T-helper 22 cell (primary cell): ENCODE measurements around the gene ZNF385D.

Experiments used
- DNase-seq: peaks from one replicate; pipeline ENCODE4 v3.0.0-alpha.2; 2020; ENCODE audit warnings: low read depth

Gene ZNF385D

GRCh38 chr3:21670386-21670785, 80.6 kb downstream of the ZNF385D start:
- DNase-seq: no peak

- no peak for DNase-seq
These were observed 83.0 kb downstream of the ZNF385D start for GRCh38 chr3:21668012-21668411.

DNA sequence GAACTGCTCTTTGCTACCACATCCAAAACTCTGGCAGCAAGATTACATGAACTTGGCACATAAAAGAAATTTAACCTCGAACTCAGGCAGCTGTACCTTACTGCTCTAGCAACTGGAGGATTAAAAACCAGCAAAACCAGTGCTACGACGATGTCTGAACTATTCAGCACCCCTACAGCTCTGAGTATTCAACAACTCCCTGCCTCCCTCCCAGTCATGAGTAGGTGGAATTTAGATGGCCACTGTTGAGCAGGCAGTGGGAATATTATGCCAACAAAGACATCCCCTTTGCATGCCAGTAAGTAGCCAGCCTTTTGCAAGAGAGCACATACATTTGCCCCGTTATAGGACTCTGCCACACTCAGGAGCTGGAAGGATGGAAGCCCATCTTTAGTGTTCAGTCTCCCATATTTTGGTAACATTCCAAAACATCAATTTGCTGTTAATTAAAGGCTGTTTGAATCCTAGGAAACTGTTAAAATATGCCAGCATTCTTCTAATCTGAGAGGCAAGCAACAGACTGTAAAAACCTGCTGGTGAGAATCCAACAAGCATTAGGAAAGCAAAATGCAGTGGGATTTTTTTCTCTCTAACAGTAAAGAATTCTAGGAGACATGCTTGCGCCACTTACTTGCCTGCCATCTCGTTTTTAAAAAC, 85.4 kb downstream of the ZNF385D start:
- no peak for DNase-seq

DNA sequence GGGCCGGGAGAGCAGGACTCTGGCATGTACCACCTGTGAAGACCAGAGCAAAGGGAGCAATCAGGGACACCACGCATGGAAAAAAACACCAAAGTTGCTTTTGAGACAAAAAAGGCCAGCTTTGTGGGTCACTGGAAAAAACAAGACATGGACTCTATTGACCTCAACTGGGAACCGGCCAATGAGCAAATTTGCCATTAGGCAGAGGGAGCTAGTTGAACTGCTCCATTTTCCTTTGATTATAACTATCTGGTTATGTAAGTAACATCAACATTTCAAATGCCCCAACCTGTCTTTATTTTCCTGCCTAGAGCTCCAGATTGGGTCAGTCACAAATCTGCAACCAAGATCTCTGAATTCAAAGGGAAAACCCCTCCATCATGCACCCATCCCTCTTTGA, 86.0 kb downstream of the ZNF385D start:
- no peak for DNase-seq

- DNase-seq: no peak
These were observed 88.6 kb downstream of the ZNF385D start for GRCh38 chr3:21662403-21662802.

DNA sequence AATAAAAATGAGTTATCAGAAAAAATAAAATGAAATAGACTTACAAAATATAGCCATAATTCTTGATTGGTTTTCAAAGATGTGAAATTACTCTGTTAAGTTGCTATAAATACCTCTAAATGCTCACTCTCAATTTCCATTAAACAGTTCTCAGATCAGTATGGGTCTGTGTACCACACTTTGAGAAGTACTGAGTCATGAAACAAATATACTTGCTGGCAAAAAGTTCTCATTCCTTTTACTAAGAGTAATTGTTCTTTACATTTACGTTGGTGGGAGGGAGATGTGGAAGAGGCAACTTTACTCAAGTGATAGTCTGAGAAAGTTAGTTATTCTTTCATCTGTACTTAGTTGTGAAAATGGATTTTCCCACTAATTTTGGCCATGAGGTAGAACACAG, 96.3 kb downstream of the ZNF385D start:
- DNase-seq: no peak

DNA sequence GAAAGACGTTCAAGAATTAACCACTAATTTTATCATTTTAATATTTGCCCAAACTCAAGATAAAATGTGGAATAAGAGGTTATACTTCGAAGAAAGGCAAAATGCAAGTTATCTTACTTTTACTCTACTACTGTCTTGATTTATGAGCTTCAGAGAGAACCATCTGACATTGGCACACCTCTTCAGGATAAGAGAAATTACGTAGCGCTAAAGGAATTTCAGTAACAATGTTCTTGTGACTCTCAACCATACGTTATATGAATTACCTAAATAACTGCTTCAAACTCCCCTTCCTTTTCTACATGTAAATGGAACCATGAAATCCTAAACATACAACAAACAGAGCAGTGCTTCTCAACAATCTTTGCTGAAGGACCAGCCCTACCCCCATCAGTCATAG, 96.8 kb downstream of the ZNF385D start:
- no peak for DNase-seq

GRCh38 chr3:21649519-21649918, 101.5 kb downstream of the ZNF385D start:
- DNase-seq: no peak

DNA sequence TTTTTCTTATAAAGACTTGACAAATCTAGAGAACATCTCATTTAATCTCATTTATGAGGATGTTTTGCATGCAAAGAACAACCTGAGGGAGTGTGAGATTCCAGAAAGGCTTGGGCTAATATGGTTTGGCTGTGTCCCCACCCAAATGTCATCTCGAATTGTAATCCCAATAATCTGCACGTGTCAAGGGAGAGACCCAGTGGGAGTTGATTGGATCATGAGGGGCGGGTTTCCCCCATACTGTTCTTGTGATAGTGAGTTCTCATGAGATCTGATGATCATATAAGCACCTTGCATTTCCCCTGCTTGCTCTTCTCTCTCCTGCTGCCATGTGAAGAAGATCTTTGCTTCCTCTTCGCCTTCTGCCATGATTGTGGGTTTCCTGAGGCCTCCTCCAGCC, 103.0 kb downstream of the ZNF385D start:
- DNase-seq: no peak

DNA sequence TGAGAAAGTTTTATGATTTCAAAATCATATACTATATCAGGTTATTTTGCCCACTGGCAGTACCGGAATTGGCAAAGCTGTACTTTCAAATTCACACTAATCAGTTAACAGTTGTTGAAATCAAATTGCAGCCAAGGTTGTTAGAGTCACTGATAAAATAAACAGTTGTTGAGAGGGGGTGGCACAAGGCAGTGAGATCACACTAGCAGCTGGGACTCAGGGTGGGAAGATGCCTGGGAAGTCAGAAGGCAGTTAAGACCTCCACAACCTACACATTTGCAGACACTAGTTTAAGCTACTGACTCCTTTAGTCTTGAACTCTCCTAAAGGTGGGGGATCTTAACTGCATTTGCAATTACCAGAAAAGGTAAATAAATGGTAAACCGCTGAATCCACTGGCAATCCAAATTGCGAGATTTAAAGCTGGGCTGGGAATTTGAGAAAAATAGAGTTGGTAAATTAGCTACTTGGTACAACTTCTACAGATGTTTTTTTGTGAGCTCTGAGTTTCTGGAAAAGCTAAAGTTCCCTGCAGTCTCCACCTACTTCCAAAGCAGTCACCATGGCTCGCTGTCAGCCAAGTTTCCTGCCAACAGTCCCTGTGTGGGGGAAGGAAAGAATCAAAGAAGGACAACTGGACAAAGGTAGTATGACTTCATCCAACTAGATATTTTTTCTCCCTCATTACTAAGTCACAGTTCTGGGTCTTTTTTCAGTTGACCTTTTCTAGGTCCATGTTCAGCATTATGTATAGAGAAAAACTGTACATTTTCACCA, 105.7 kb downstream of the ZNF385D start:
- DNase-seq: no peak

DNA sequence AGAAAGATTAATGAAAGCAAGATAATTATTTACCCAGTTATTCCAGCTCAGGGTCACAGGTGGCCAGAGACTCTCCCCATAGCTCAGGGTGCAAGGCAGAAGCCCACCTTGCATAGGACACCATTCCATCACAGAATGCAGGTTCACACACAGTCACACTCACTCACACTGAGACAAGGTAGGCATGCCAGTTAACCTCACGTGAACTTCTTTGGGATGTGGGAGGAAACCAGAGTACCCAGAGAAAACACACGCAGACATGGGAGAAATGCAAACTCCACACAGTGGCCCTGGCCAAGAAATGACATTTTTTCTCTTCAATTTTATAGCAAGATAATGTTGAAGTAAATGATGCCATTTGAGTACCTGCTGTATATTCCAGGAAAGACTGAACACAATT, 106.7 kb downstream of the ZNF385D start:
- no peak for DNase-seq

DNA sequence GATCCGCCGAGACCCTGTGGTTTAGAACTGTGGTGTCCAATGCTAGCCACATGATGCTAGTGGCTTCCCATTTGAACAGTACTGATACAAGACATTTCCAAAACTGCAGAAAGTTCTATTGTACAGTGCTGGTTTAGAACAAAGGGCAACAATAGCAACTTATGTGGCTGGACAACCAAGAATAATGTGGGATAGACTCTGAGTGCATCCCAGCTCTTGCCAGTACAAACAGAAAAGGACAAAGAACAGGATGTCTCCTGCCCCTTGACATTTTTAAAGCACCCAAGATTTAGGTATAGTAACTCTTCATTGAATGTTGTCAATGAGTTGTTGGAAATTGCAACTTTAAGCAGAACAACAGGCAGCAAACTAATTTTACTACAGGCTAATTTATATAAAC, 107.3 kb downstream of the ZNF385D start:
- DNase-seq: no peak

DNA sequence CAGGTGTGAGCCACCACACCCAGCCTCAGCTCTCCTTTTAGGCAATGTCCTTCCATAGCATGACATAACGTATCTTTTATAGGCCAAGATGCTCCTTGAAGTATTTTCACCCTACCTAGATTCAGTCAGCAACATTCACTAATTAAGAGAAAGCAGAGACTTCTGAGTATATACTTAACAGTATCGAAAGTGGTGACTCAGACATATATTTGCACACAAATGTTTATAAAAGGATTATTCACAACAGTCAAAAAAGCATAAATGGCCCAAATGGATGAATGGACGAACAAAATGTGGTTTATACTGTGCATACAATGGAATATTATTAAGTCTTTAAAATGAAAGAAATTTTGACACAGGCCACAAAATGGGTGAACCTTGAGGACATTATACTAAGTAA, 108.6 kb downstream of the ZNF385D start:
- no peak for DNase-seq

DNA sequence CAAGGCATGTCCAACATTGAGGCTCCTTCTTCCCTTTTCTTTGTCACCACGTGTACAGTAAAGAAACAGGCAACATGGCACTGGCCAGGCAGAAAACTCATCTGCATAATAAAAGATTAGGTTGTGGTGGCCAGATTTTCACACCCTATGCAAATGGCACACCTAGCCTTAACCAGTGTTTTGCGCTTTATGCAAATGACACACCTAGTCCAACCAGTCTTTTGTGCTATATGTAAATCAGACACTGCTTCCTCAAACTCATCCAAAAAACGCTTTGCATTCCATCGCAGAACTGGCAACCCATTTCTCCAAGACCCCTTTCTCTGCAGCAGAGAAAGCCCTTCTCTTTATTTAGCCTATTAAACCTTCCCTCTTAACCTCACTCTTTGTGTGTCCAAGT, 109.1 kb downstream of the ZNF385D start:
- DNase-seq: no peak

DNA sequence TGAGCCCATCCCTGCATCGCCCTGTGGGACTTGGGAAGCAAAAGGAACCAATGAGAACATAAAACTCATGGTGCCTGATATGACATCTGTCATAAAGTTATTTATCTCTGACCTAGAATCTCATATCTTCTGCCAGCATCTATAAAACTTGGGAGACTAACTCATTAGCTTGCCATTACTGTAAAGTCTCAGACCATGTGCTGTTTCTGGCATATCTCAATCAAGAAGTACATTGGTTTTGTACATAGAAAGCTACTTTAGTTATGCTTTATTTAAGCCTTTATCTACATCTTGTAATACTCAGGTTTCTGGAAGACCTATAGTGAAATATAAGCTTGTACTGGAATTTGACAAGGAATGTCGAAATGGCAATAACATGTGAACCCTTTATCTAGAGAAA, 112.5 kb downstream of the ZNF385D start:
- DNase-seq: no peak

DNA sequence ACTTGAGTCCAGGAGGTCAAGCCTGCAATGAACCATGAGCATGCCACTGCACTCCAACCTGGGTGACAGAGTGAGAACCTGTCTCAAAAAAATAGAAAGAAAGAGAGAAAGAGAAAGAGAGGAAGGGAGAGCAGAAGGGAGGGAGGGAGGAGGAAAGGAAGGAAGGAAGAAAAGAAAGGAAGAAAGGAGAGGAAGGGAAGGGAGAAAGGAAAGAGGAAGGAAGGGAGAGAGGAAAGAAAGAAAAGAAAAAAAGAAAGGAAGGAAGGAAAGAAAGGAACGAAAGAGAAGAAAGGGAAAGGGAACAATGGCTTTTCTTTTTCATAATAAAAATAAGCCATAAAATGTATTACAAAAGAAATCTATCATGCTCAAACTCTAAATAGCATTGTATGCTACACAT, 116.9 kb downstream of the ZNF385D start:
- DNase-seq: no peak

GRCh38 chr3:21624524-21624923, 126.5 kb downstream of the ZNF385D start:
- no peak for DNase-seq

DNA sequence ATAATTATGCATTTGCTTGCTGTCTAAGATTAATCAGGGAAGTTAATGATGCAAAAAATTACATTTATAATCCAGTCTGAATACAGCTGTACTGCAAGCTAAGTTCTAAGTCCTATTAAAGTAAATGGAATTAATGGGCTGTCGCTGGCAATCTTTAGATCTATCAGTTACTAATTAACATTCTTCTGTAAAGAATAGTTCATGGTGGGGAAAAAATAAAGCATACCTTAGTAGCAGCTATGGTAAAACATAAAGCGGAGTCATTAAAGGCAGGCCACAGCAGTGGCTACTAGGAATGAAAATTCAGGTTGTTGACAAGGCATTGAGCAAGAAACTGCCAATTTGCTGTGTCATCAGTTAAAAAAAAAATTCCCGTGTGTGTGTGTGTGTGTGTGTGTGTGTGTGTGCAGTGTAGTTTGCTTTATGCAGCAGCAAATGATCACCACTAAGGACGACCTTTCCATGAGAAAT, 129.8 kb downstream of the ZNF385D start:
- no peak for DNase-seq

DNA sequence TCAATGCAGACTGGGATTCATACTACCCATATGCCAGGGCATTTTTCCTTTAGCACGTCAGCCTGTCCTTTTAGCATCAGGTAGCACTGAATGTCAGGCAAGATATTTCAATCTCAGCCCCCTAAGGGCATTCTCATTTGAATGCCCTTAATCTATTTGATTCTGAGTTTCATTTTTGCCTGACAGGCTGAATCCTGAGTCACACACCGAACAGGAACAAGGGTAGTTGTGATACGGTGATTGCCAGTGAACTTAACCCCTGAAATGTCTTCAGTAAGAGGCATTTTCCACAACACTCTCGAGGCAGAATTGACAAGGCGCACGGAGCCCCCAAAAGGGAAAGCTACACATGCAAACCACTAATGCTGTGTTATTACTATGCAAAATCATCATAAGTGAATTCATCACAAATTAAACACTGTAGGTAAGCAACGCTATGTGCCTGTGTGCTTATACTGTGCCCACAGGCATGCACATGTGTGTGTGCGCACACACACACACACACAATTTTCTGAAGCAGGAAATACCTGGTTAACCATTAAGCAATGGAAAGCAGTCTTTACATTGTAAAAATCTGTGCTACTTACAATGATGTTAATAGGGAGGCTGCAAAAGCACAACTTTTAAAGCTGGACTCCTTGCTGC, 130.4 kb downstream of the ZNF385D start:
- no peak for DNase-seq

- DNase-seq: no peak
These were observed 132.3 kb downstream of the ZNF385D start for GRCh38 chr3:21618695-21619094.

DNA sequence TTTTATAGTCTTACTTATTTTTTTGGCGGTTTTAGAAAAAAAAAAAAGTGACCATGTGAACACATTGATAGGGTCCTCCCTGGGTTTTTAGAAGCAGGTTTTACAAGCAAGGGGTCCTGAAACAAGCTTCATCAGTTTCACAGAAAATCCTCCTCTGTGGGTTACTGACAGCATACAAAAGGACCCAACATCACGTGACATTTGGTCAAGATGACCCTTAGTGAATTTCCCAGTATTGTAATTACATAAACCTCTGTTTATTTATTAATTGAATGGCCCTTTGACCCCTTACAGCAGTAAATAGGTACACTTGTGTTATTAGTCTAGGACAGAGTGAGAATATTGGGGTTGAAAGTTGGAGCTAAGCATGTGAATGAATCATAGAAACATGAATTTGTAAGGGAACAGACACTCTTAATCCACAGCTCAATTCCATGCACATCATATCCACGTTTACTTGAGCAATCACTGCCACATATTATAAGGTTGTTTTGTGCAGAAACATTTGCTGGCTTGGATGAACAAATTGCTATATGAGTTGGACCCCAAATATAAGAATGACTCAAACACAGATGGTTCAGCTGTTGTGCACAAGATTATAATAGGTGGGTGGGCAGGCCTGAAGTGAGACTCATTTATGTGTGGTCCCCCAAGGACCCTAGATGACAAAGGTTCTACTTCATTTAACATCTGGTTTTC, 137.5 kb downstream of the ZNF385D start:
- DNase-seq: no peak

DNA sequence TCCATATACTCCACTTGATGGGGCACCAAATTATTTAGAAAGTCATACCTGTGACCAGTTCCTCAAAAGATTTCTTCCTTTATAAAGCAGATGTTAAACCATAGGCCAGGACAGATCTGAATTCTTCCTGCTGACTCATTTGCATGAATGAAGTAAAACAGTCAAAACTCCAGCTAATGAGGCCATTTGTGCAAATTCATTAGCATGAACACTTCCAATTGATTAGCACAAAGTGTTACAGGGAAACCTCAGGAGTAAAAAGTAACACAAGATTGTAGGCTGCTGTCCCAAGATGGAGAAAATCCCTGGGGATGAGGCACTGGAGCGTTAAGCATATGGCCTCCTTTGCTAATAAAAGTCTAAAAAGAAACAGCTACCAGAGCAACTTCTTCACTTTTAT, 149.8 kb downstream of the ZNF385D start:
- no peak for DNase-seq

DNA sequence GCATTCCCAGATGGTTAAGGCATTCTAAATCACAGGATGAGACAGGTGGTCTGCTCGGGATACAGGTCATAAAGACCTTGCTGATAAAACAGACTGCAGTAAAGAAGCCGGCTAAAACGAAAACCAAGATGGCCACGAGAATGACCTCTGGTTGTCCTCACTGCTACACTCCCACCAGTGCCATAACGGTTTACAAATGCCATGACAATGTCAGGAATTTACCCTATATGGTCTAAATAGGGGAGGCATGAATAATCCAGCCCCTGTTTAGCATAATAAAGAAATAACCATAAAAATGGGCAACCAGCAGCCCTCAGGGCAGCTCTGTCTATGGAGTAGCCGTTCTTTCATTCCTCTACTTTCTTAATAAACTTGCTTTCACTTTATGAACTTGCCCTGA, 151.1 kb downstream of the ZNF385D start:
- no peak for DNase-seq
